HTR-8/SVneo (cell line): ENCODE results near the gene CEMIP2.

ENCODE experiments used
- DNase-seq: peaks from one replicate; pipeline ENCODE4 v3.0.0; 2011; ENCODE audit warnings: low spot score, mixed read lengths; ENCODE audit not compliant: insufficient read length
- FAIRE-seq: peaks from 2 replicates; lab custom pipeline; 2011; peaks lifted over from hg19 to GRCh38; lab: Jason Lieb, UNC

Gene CEMIP2

DNA sequence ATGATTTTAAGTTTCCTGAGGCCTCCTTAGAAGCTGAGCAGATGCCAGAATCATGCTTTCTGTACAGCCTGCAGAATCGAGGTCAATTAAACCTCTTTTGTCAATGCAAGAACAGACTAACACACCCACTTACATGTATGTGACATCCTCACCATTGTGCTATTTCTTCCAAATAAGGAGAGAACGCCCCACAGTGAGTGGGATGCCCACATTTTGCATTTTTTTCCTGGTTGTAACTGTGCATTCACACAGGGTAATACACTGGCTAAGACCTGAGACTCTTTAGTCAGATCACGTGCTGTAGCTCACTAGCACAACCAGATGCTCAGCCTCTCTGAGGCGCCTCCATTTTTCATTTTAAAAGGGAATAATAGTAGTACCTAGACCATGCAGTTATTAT lies 4.4 kb upstream of the CEMIP2 start:
- DNase-seq (no peak), FAIRE-seq (no peak)

- DNase-seq, result no peak
- no peak for FAIRE-seq
Observed at GRCh38 chr9:71770170-71770569, 1.9 kb upstream of the CEMIP2 start.

GRCh38 chr9:71769175-71770161 lies 1.2 kb upstream of the CEMIP2 start:
- peak; percentile 41 for DNase-seq
- no peak for FAIRE-seq

DNA sequence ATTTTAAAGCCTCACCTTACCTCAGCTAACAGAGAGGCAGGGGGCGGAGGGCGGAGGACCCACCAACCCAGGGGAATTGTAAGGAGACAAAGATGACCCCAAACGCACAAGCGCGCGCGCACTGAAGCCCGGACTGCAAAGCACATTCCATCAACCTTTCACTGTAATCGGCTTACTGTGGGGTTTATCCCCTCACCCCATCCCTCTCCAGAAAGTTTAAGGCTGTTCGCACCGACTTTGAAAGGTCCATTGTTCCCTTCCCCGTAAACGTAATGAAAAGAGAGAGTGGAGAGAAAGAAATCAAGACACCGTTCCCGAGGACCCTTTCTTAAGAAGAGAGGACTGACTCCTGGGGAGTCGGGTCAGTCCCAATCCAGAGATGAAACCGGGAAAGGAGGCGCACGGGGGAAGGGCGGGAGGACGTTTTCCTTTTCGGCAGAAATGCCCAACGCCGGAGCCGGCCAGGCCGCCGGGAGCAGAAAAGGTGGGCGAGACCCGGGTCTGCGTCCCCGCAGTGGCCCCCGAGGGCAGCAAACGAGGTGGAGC lies 464 bp downstream of the CEMIP2 start:
- no peak for FAIRE-seq

DNA sequence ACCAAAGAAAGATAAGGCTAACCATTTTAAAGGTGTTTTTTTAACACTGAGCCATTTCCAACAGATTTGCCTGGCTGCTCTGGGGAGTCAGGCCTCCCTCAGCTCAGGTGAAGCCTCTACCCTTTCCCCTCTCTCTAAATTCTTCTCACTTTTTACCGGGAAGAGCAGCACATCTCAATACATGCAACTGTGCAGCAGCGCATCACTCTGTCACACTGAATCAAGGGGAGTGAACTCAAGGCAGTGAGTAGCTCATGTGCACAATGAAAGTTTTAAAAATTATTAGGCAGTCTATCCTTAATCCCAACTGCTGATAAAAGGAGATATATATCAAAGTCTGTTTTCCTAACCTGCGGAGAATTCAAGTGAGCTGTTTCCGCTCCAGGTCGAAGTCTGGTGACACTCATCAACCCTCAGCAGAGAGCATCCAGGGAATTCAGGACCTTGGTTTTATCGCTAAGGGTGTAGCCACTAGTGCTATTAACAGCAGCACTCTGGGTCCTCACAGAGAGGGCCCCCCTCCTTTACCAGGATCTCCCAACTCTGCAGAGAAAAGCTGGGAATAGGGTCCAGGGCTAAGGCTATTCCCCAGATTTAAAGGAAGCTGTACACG lies 1.0 kb downstream of the CEMIP2 start:
- DNase-seq, result no peak
- no peak for FAIRE-seq

More for the DNA sequence above, 464 bp downstream of the CEMIP2 start:
- no peak for DNase-seq

- FAIRE-seq, result no peak
- DNase-seq, result no peak
Observed at GRCh38 chr9:71766663-71767062, 1.6 kb downstream of the CEMIP2 start.

DNA sequence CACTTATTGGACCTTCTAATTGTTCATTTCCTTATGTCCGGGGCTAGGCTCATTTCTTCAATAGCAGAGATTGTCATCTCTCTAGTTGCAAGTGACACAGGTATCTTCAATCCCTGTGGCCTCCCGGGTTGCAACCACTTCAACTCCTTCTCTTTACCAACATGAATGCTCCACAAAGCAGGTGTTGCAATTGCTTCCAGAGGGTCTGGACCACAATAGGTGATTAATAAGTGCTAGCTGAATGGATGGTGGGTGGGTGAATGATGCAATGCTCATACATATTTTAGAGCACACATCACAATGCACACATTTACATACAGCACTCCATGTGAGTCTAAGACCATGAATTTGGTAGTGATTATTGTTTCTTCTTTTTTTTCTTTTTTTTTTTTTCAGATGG lies 2.6 kb downstream of the CEMIP2 start:
- DNase-seq (no peak), FAIRE-seq (no peak)

- FAIRE-seq (no peak), DNase-seq (no peak)
Observed at GRCh38 chr9:71764891-71765290, 3.4 kb downstream of the CEMIP2 start.

DNA sequence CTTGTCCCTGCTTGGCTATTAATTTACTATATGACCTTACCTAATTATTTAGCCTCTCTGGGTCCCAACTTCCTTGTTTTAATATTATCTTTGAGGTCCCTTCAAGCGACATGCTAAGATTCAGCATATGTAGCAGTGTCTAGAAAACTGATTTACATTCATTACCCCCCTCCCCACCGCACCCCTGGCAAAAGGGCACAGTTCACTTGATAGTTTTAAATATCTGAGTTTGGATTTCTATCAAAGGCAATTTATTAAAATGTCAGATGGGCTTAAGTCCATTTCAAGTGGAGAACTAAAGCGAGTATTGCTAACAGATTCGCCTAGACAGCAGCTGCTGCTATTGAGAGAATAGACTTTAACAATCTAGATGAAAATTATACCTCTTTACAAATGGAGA lies 3.9 kb downstream of the CEMIP2 start:
- DNase-seq (no peak), FAIRE-seq (no peak)

DNA sequence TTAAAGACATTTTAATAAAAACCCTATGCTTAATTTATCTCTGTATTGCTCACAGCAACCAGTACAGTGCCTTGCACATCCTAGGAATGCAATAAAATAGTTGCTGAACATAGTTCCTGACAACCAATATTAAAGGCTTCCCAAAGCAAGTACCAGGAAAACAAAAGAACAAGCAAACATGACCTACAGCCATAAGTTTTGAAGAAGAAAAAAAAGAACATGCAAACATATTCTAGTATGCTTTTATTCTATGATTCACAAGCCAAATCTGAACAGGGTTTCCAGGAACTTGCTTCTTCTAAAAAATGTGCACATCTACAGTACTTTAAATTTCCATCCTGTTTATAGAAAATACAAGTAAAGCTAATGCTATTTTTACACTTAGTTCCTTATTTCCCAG lies 4.5 kb downstream of the CEMIP2 start:
- FAIRE-seq (no peak), DNase-seq (no peak)

DNA sequence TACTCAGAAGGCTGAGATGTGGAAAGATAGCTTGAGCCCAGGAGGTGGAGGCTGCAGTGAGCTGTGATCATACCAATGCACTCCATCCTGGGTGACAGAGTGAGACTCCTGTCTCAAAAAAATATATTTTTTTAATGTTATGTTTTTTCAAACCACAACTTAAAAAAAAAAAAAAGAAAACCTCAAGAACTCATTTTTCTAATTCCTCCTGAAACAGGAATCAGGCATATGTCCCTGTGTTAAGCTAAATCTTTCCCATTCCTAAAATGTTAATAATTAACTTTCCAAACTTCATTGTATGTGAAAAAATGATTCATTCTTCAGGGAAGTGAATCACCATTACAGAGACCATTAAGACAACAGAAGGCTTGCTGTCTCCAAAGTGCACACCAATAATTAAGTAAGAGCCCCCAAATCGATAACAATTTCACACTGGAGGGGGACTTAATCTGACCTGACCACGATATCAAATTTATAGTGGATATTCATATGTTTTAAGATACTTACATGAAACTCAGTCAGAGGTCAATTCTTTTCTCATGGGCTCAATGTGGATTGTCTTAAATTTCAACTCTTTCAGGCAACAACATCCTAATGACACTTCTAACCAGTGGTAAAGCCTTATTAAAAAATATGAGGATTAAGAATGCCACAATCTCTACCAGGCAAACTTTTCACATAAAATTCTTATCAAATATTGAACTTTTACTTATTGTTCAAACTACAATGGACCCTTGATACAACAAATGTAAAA lies 5.2 kb downstream of the CEMIP2 start:
- DNase-seq, result no peak
- no peak for FAIRE-seq

DNA sequence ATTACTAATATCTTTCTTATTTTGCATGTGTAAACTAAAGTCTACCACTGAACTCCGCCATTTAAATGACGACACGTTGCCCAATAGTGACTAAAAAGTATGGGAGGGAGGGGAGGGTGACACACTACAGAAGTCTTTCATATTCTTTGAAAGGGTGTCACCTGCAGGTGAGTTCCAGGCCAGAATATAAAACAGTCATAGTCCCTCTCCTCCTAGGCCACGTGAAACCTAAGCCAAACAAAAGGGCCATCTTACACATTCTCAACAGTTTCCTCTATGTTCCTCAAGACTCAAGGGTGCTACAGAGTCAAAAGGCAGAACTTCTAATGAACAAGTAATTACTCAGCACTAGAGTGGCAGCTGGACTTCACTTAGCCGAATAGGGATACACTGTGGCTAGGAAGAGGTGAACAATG lies 6.4 kb downstream of the CEMIP2 start:
- FAIRE-seq (no peak), DNase-seq (no peak)

DNA sequence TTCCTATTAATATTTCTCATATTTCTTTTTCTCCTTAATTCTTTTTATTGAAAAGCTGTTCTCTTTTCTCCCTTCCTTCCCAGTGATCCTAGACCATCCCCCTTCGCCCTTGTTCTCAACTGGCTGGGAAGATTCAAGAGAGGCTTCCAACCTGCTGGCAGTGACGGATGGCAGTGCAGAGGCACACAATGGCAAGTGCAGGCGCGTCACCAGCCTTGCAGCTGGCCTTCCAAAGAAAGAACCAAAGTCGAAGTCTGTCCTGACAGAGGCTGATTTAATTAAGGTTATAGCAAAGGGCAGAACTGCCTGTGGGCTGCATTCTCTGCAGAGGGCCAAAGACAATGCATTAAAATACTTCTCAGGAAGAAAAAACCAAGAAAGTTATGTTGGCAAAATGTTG lies 7.4 kb downstream of the CEMIP2 start:
- no peak for FAIRE-seq
- DNase-seq, result no peak

DNA sequence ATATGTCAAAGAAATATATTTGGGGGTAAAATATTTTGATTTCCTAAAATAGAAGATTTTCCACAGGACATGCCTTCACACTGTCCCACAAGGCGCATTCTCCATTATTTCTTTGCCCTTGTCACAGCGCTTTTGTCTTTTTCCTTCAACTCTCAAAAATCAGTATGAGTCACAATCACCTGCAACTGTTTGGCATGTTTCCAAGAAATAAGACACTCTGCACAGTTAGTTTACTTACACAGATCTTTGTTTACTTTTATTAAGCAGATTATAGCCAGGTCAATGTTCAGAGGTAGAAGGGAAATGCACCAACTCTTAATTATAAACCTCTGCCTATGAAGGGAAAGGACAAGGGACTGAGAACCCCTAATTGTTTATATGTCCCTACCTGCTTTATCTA lies 9.5 kb downstream of the CEMIP2 start:
- FAIRE-seq, result no peak
- DNase-seq, result no peak

- FAIRE-seq (no peak), DNase-seq (no peak)
Observed at GRCh38 chr9:71758277-71758676, 10.0 kb downstream of the CEMIP2 start.

DNA sequence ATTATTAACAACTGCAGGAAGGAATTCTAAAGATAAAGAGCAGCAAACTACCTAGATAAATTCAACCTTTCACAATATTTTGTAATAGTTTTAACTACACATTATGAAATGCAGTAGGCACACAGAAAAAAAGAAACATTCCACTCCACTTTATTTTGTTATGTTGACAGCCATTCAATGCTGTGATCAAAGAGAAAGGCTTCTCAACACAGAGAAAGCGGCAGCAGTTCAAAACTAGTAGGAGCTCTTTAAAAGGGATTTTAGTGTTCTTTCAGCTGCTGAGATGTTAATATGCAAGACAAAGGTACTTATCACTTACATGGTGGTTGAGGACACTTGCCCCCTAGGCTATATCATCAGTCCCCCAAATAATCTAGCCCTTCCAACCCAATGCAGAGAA lies 11.6 kb downstream of the CEMIP2 start:
- DNase-seq (no peak), FAIRE-seq (no peak)

DNA sequence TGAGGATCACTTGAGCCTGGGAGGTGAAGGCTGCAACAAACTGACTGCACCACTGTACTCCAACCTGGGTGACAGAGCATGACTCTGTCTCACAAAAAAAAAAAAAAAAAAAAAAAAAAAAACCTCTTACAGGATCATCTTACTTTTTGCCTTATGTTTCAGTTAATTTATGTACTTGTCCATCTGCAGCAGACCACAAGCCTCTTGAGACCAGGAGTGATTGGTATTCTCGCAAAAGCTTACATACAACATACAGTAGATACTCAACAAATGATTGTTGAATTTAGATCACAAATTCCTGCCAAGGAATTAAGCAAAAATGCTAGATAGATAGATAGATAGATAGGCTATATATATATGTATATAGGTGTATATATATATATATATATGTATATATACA lies 12.4 kb downstream of the CEMIP2 start:
- DNase-seq, result no peak
- no peak for FAIRE-seq

DNA sequence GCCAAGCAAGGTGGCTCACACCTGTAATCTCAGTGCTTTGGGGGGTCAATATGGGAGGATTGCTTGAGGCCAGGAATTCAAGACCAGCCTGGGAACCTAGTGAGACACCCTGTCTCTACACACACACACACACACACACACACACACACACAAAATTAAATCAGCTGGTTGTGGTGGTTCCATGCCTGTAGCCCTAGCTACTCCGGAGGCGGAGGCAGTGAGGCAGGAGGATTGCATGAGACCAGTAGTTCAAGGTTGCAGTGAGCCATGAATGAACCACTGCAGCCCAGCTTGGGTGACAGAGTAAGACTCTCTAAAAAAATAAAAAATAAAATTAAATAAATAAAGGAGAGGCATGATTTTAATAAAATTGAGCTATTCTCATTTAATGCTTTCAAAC lies 13.1 kb downstream of the CEMIP2 start:
- FAIRE-seq, result no peak
- DNase-seq, result no peak

DNA sequence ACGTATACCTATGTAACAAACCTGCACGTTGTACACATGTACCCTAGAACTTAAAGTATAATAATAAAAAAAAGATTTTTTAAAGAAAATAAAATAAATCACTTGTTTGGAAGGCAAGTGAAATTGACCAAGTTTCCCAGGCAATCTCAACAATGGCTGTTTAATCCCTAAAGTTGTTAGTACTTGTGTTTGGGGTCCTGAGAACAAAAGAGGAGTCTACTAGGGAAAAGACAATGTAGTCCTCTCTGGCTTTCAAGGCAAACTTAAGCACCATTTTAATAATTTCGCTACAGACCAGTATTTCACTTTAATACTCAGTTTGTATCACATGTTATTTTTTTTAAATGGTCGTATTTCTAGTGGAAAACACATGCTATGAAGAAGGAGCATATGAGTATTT lies 14.2 kb downstream of the CEMIP2 start:
- no peak for FAIRE-seq

GRCh38 chr9:71752928-71753327 lies 15.4 kb downstream of the CEMIP2 start:
- FAIRE-seq (no peak), DNase-seq (no peak)

More for the DNA sequence above, 14.2 kb downstream of the CEMIP2 start:
- no peak for DNase-seq

DNA sequence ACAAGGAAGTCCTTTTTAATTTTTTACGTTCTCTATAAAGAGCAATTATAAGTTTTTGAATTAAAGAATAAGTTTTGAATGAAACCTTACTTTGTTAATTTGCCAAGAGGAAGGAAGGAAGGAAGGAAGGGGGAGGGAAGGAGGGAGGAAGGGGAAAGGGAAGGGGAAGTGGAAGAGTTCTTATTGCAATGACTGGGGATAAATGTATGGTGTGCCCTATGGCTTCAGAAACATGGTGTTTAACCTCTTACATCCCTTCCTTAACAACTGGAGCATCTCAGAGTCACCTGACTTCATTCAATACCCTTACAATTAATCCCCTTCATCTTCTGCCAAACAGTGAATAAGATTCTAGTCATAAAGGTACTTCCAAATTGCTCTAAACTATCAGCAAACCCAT lies 16.0 kb downstream of the CEMIP2 start:
- FAIRE-seq (no peak), DNase-seq (no peak)
